BE2C (cell line): ENCODE data around the gene SSR4.

ENCODE experiments used
- DNase-seq: peaks from one replicate; pipeline ENCODE4 v3.0.0-alpha.2; 2020
- H3K27me3 ChIP-seq: fragments of 250-450 bp; sonication (Bioruptor Pico); 2 replicates; pipeline ENCODE4 v1.5.1; 2020; ENCODE audit warnings: mild to moderate bottlenecking
- H3K36me3 ChIP-seq: fragments of 250-450 bp; sonication (Bioruptor Pico); 2 replicates; pipeline ENCODE4 v1.5.1; 2020; ENCODE audit warnings: mild to moderate bottlenecking
- H3K4me1 ChIP-seq: fragments of 250-450 bp; sonication (Bioruptor Pico); 2 replicates; pipeline ENCODE4 v1.5.1; 2020
- H3K4me3 ChIP-seq: 2 replicates; pipeline ENCODE4 v1.5.1; 2011; ENCODE audit warnings: low read depth, low read length
- H3K9me3 ChIP-seq: fragments of 250-450 bp; sonication (Bioruptor Pico); 2 replicates; pipeline ENCODE4 v1.5.1; 2020
- CTCF ChIP-seq: IDR thresholded peaks from 2 replicates; pipeline ENCODE4 v1.5.1; 2012; ENCODE audit warnings: mild to moderate bottlenecking, low read depth, low read length

Gene SSR4

DNA sequence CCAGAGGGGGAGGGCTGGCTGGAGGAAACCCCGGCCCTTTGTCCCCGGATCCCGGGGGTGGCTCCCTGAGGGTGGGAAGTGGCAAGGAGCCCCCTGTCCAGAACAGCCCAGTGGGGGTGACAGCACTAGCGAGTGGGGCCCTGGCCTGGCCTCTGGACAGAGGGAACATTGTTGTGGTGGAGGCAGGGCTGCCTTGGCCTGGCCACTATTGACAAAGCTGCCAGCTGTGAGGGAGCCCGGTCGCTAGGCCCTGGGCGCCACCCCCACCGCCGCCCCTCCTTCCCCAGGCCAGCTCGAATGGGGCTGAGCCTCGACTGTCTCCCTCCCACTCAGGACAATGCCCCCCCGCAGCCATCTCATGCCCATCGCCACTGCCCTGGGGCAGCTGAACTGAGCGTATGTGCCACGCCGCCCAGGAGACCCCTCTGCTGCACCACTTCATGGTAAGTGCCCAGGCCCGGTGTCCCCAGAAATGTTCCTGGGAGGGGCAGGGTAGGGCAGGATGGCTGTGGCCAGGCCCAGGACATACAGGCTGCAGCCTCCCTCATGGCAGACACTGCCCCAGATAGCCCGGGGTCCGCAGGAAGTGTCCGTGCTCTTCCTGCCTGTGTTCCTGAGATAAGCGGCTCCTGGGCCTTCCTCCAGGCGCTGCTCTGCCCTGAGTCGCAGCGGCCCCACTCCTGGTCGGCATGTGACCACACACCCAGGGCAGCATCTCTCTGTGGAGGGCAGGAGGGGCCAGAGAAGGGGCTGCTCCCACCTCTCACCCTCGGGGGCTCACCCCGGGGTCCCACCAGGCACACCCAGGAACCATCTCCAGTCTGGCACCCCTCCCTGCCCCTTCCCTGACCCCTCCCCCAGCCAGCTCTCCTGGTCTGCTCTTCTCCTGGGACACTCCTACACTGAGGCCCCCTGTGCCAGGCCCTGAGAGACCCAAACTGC is 29.1 kb upstream of the SSR4 start:
- DNase-seq: peak; percentile 60
- TF ChIP-seq CTCF: no peak
- Histone ChIP-seq H3K36me3 (no peaks in the 10 kb centered on the region), H3K4me1 (peaks cover 14% of the 10 kb centered on the region), H3K27me3 (no peaks in the 10 kb centered on the region), H3K9me3 (no peaks in the 10 kb centered on the region), H3K4me3 (peak overlapping the region; percentile 43)

DNA sequence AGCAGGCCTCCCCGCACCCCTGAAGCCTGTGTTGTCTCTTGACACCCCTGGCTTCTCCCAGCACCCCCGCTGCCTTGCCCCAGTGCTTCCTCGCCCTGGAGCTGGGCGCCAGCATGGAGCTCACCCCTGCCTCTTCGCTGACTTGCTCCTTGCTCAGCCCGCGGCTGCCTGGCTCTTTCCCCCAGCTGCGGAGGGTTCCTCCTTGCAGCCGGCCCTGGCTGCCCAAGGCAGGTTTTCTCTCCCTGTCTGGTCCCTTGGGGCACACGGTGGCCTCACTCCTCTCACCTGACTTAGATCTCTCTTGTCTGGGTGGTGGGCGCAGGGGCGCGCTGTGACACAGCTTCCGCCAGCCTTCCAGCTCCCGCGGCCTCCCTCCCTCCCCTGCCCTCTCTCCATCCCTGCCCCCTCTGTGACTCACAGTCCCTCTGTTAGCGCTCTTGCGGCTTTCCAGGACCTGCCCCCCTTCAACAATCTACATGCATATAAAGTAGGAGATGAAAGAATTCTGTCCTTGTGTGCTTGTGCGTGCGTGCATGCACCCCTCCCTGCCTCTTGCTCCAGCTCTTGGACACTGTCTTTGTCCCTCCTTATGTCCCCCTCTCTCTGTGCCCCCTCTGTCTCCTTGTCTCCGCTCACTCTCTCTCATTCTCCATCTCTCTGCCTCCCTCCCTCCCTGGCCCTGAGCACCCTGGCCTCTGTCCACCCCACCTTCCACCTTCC is 28.2 kb upstream of the SSR4 start:
- Histone ChIP-seq H3K36me3 (no peaks in the 10 kb centered on the region), H3K27me3 (no peaks in the 10 kb centered on the region), H3K4me1 (peaks cover 14% of the 10 kb centered on the region), H3K4me3 (peak overlapping the region; percentile 43), H3K9me3 (no peaks in the 10 kb centered on the region)
- no peak for TF ChIP-seq CTCF
- peak; percentile 68 for DNase-seq

DNA sequence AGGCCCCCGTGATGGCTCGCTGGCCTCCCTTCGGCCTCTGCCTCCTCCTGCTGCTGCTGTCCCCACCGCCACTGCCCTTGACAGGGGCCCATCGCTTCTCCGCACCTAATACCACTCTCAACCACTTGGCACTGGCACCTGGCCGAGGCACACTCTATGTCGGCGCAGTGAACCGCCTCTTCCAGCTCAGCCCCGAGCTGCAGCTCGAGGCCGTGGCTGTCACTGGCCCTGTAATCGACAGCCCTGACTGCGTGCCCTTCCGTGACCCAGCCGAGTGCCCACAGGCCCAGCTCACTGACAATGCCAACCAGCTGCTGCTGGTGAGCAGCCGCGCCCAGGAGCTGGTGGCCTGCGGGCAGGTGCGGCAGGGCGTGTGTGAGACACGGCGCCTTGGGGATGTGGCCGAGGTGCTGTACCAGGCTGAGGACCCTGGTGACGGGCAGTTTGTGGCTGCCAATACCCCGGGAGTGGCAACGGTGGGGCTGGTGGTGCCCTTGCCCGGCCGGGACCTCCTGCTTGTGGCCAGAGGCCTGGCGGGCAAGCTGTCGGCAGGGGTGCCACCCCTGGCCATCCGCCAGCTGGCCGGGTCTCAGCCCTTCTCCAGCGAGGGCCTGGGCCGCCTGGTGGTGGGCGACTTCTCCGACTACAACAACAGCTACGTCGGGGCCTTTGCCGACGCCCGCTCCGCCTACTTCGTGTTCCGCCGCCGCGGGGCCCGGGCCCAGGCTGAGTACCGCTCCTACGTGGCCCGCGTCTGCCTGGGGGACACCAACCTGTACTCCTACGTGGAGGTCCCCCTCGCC is 27.4 kb upstream of the SSR4 start:
- Histone ChIP-seq H3K9me3 (no peaks in the 10 kb centered on the region), H3K27me3 (no peaks in the 10 kb centered on the region), H3K4me3 (no peak overlapping the region), H3K36me3 (no peaks in the 10 kb centered on the region), H3K4me1 (peaks cover 14% of the 10 kb centered on the region)
- no peak for TF ChIP-seq CTCF
- peak; percentile 5 for DNase-seq

DNA sequence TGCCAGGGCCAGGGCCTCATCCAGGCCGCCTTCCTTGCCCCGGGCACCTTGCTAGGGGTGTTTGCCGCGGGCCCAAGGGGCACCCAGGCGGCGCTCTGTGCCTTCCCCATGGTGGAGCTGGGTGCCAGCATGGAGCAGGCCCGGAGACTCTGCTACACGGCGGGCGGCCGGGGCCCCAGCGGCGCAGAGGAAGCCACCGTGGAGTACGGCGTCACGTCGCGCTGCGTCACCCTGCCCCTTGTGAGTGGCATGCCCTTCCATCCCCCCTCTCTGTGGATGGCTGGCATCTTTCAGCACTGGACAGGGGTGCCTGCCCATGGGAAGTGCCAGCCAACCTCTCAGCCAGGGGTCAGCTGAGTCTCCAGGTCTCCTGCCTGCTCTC is 26.8 kb upstream of the SSR4 start:
- no peaks in the 10 kb centered on the region for H3K27me3 ChIP-seq
- peaks cover 14% of the 10 kb centered on the region for H3K4me1 ChIP-seq
- no peak for DNase-seq
- no peak overlapping the region for H3K4me3 ChIP-seq
- H3K36me3 ChIP-seq: no peaks in the 10 kb centered on the region
- H3K9me3 ChIP-seq: no peaks in the 10 kb centered on the region
- no peak for TF ChIP-seq CTCF

DNA sequence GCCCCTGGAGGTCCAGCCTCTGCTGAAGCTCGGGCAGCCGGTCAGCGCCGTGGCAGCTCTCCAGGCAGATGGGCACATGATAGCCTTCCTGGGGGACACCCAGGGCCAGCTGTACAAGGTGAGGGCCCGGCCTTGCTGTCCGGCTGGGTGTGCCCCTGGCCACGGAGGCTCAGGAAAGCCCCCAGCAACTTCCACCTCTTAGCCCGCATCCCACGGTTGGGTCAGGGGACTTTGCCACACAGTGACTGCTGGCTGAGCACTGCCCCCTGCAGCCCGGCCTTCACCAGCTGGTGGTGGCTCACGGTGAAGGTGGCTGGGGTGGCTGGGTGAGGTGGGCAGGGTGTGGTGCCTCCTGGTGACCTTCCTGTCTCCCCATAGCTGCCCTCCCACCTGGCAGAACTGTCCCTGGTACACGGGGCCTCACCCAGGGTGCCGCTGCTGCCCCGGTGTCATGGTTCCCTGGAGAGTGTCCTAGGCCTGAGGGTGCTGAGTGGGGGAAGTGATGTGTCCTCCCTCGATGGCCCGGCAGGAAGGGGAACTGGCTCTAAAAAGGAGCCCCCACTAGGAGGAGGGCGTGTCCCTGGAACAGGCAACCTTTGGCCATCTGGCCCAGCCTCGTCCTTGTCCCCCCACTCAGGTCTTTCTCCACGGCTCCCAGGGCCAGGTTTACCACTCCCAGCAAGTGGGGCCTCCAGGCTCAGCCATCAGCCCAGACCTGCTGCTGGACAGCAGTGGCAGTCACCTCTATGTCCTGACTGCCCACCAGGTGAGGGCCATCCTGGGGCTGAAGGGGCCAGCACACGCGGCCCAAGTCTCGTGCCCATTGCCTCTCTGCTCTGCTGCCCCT is 25.9 kb upstream of the SSR4 start:
- Histone ChIP-seq H3K9me3 (no peaks in the 10 kb centered on the region), H3K27me3 (no peaks in the 10 kb centered on the region), H3K4me1 (peaks cover 14% of the 10 kb centered on the region), H3K36me3 (no peaks in the 10 kb centered on the region), H3K4me3 (no peak overlapping the region)
- no peak for TF ChIP-seq CTCF
- DNase-seq: peak; percentile 18
